ENCODE data around the gene OR2Z1.
"Not testable (repeated sequence)": the region's sequence is repeated elsewhere in the genome, so short reads cannot be mapped to it uniquely, and the experiment has no call there.

OR2Z1 gene

GRCh38 chr19:8703223-8703622 is 18.2 kb upstream of the OR2Z1 start:
- no peak for DNase-seq

DNA sequence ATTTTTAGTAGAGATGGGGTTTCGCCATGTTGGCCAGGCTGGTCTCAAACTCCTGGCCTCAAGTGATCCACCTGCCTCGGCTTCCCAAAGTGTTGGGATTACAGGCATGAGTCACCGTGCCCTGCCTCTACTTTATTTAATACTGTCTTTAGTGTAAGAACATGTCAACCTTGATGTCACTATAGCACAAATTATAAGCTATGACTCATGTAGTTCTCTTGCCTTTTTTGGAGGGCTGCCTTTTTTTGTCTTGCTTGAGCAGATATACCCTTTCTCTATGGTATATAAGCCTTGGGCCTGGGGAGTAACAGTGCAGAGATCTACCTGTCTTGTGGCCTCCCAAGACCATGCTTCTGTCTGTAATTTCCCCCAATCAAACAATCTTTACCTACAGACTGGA is 16.1 kb upstream of the OR2Z1 start:
- DNase-seq = not testable (repeated sequence)

GRCh38 chr19:8705742-8706141 is 15.7 kb upstream of the OR2Z1 start:
- no peak for DNase-seq

GRCh38 chr19:8710337-8710736 is 11.1 kb upstream of the OR2Z1 start:
- DNase-seq = not testable (repeated sequence)

DNA sequence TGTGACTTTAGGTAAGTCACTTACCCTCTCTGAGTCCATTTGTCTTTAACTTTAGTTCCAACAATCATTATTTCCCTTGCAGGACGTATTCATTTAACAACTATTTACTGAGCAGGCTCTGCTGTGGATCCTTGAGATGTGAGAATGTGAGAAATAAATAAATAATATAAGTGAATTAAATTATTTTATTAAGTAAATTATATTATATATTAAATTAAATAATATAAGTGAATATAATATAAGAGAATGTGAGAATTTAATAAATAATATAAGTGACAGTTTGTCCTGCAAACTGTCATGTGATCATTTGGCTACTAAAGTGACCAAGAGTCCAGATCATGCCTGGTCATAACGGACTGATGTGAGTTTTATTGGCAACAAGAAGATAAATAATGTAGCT is 598 bp downstream of the OR2Z1 start:
- DNase-seq = no peak

- DNase-seq = no peak
Observed at GRCh38 chr19:8724276-8724675, 2.8 kb downstream of the OR2Z1 start.

GRCh38 chr19:8731428-8732169 is 10.2 kb downstream of the OR2Z1 start:
- DNase-seq = no peak

- no peak for DNase-seq
Observed at GRCh38 chr19:8738377-8738776, 16.9 kb downstream of the OR2Z1 start.

DNA sequence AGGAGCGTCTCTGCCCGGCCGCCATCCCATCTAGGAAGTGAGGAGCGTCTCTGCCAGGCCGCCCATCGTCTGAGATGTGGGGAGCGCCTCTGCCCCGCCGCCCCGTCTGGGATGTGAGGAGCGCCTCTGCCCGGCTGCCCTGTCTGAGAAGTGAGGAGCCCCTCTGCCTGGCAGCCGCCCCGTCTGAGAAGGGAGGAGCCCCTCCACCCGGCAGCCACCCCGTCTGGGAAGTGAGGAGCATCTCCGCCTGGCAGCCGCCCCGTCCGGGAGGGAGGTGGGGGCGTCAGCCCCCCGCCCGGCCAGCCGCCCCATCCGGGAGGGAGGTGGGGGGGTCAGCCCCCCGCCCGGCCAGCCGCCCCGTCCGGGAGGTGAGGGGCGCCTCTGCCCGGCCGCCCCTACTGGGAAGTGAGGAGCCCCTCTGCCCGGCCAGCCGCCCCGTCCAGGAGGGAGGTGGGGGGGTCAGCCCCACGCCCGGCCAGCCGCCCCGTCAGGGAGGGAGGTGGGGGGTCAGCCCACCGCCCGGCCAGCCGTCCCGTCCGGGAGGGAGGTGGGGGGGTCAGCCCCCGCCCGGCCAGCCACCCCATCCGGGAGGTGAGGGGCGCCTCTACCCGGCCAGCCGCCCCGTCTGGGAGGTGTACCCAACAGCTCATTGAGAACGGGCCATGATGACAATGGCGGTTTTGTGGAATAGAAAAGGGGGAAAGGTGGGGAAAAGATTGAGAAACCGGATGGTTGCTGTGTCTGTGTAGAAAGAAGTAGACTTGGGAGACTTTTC is 18.0 kb downstream of the OR2Z1 start:
- not testable (repeated sequence) for DNase-seq

DNA sequence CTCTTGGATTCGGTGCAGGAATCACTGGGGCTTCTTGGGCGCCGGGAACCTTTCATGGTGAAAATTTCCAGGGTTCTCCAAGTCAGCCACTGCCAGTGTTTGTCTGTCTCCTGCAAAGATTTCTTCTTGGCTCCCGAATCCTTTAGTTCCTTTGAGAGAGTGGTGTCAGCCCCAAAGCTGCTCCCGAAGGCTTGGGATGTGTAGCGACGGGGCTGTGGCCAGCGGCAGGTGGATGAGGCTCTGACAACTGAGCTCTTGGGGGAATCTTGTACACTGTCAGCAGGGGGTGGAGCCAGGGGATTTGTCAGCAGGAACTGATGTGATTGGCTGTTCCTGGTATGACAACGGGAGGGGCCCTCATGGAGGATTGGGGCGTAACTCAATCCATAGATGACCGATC is 45.8 kb downstream of the OR2Z1 start:
- not testable (repeated sequence) for DNase-seq

- DNase-seq = not testable (repeated sequence)
Observed at GRCh38 chr19:8769265-8769664, 47.8 kb downstream of the OR2Z1 start.

DNA sequence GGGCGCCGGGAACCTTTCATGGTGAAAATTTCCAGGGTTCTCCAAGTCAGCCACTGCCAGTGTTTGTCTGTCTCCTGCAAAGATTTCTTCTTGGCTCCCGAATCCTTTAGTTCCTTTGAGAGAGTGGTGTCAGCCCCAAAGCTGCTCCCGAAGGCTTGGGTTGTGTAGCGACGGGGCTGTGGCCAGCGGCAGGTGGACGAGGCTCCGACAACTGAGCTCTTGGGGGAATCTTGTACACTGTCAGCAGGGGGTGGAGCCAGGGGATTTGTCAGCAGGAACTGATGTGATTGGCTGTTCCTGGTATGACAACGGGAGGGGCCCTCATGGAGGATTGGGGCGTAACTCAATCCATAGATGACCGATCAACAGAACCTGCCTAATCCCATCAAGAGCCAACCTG is 52.2 kb downstream of the OR2Z1 start:
- DNase-seq = not testable (repeated sequence)
